ENCODE data around the gene SFT2D1.

DNA sequence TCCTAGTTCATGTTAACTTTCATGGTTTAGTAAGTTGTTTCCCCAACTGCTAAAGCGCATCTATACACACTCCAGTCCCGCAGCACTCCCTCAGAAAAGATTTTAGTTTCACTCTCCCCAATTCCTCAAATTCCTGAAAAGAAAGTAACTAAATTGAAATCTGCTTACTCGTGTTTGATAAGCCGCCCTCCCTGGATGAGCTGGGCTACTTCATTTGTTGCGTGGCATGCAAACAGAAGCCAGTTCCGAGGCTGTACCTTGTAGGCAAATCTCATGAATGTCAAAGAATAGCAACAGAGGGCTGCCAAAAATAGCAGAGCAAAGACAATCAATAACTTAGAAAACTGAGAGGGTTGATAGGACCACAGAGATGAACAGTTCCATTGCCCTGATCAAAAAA, 23.5 kb upstream of the SFT2D1 start:
- TF ChIP-seq POLR2A (IDR thresholded peaks at IDR 0.05) = no peak
- TF ChIP-seq, protein P1, sequence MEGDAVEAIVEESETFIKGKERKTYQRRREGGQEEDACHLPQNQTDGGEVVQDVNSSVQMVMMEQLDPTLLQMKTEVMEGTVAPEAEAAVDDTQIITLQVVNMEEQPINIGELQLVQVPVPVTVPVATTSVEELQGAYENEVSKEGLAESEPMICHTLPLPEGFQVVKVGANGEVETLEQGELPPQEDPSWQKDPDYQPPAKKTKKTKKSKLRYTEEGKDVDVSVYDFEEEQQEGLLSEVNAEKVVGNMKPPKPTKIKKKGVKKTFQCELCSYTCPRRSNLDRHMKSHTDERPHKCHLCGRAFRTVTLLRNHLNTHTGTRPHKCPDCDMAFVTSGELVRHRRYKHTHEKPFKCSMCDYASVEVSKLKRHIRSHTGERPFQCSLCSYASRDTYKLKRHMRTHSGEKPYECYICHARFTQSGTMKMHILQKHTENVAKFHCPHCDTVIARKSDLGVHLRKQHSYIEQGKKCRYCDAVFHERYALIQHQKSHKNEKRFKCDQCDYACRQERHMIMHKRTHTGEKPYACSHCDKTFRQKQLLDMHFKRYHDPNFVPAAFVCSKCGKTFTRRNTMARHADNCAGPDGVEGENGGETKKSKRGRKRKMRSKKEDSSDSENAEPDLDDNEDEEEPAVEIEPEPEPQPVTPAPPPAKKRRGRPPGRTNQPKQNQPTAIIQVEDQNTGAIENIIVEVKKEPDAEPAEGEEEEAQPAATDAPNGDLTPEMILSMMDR (IDR thresholded peaks at IDR 0.05) = no peak

Measured in body of pancreas (tissue), 4 donors.